Naive thymus-derived CD4-positive, alpha-beta T cell (primary cell): ENCODE results near the gene JAZF1. TPM values are rescaled to one million over a fixed set of nuclear protein-coding genes. Genes with fewer than 3 reads are reported as not detected.

Experiments
- ATAC-seq: fragments of 150-1000 bp; cut with Tn5 transposase; 2 replicates; pipeline ENCODE4 v1.10.0; 2021; ENCODE audit warnings: mild to moderate bottlenecking, moderate library complexity
- CTCF ChIA-PET: fragments of 350-600 bp; sonication (Branson Sonifier 250); formaldehyde crosslinking; loops from one replicate; lab custom pipeline; 2021; ENCODE audit warnings: antibody characterized with exemption; lab: Charles Lee
- POLR2A ChIA-PET: fragments of 350-600 bp; sonication (Branson Sonifier 250); formaldehyde crosslinking; loops from one replicate; lab custom pipeline; 2021; ENCODE audit warnings: antibody characterized with exemption, inconsistent platforms; lab: Charles Lee
- DNase-seq, 9 donors: peaks; one replicate each; pipeline versions ENCODE4 v3.0.0 to v3.0.0-alpha.2; 2020 to 2022; ENCODE audit warnings: mixed read lengths in 1 of 9
- H3K27ac ChIP-seq: one replicate; pipeline ENCODE4 v1.7.0; 2013; ENCODE audit warnings: mild to moderate bottlenecking, low read depth, low read length, moderate library complexity
- H3K27me3 ChIP-seq, 2 donors: one replicate each; pipeline ENCODE4 v1.7.0; 2013; ENCODE audit warnings: low read length in 2 of 2, mild to moderate bottlenecking in 2 of 2, moderate library complexity in 2 of 2; ENCODE audit not compliant: control insufficient read depth in 2 of 2, insufficient read depth in 2 of 2
- H3K36me3 ChIP-seq, 3 experiments: 1 replicate in 2 of 3; 2 replicates in 1 of 3; pipeline ENCODE4 v1.7.0; 2013; ENCODE audit warnings: low read length in 3 of 3, mild to moderate bottlenecking in 3 of 3, moderate library complexity in 1 of 3; ENCODE audit not compliant: insufficient read depth in 3 of 3, control insufficient read depth in 2 of 3
- H3K4me1 ChIP-seq, 2 donors: one replicate each; pipeline ENCODE4 v1.7.0; 2013; ENCODE audit warnings: low read length in 2 of 2, mild to moderate bottlenecking in 2 of 2, moderate library complexity in 1 of 2; ENCODE audit not compliant: control insufficient read depth in 2 of 2, insufficient read depth in 2 of 2
- H3K4me3 ChIP-seq: 2 replicates; pipeline ENCODE4 v1.7.0; 2013; ENCODE audit warnings: mild to moderate bottlenecking, low read length
- H3K9me3 ChIP-seq, 3 experiments: 1 replicate in 2 of 3; 2 replicates in 1 of 3; pipeline ENCODE4 v1.7.0; 2013; ENCODE audit warnings: low read length in 3 of 3; ENCODE audit not compliant: control insufficient read depth in 2 of 3
- H3K27ac Mint-ChIP-seq, 9 donors: one replicate each; pipeline ENCODE4 v1.8.0; 2020 to 2022; ENCODE audit warnings: mixed read lengths in 9 of 9, mild to moderate bottlenecking in 8 of 9, moderate library complexity in 5 of 9, inconsistent platforms in 2 of 9
- H3K27me3 Mint-ChIP-seq, 5 donors: one replicate each; pipeline ENCODE4 v1.8.0; 2021 to 2022; ENCODE audit warnings: mixed read lengths in 5 of 5, mild to moderate bottlenecking in 1 of 5
- H3K36me3 Mint-ChIP-seq, 5 donors: one replicate each; pipeline ENCODE4 v1.8.0; 2020 to 2022; ENCODE audit warnings: mixed read lengths in 5 of 5, mild to moderate bottlenecking in 3 of 5, inconsistent platforms in 1 of 5
- H3K4me1 Mint-ChIP-seq, 7 donors: one replicate each; pipeline ENCODE4 v1.8.0; 2020 to 2022; ENCODE audit warnings: mixed read lengths in 7 of 7, mild to moderate bottlenecking in 3 of 7, inconsistent platforms in 1 of 7
- H3K4me3 Mint-ChIP-seq, 10 donors: one replicate each; pipeline ENCODE4 v1.8.0; 2020 to 2022; ENCODE audit warnings: mild to moderate bottlenecking in 10 of 10, mixed read lengths in 10 of 10, moderate library complexity in 6 of 10, inconsistent platforms in 2 of 10
- H3K9me3 Mint-ChIP-seq, 11 donors: one replicate each; pipeline ENCODE4 v1.8.0; 2020 to 2022; ENCODE audit warnings: mixed read lengths in 11 of 11, mild to moderate bottlenecking in 4 of 11, inconsistent platforms in 1 of 11, moderate library complexity in 1 of 11
- intact Hi-C, 2 donors: fragments of 100-400 bp; cut with micrococcal nuclease; formaldehyde crosslinking; loops; one replicate each; pipeline ENCODE4 v1.15.1; 2023
- polyA plus RNA-seq, 2 donors: library from polyadenylated mRNA; unstranded; fragments of 300-500 nt; fragmentation: Illumina TruSeq; gene quantifications; one replicate each; pipeline ENCODE4 v1.2.3, GENCODE V29; 2021
- total RNA-seq, 6 experiments: library from RNA in 5 of 6; stranded (reverse) in 5 of 6; gene quantifications; 1 replicate in 5 of 6; 2 replicates in 1 of 6; pipeline ENCODE4 v1.2.3 and lab custom pipeline; 2021 to 2026

Gene JAZF1
- total and polyA plus RNA-seq, 7 experiments from 2014 or later = 2.0 to 33.1 (median 3.2) TPM

- no peak overlapping the region for H3K27ac Mint-ChIP-seq
- peaks cover 0 to 1% (median 0%) of the 10 kb centered on the region in 11 donors for H3K9me3 Mint-ChIP-seq
- Histone ChIP-seq H3K36me3 (no peaks in the 10 kb centered on the region), H3K27me3 (no peaks in the 10 kb centered on the region), H3K9me3 (no peaks in the 10 kb centered on the region), H3K27ac (no peak overlapping the region), H3K4me3 (no peak overlapping the region), H3K4me1 (no peaks in the 10 kb centered on the region)
- H3K4me1 Mint-ChIP-seq = peaks cover 0 to 37% (median 13%) of the 10 kb centered on the region in 7 donors
- peaks cover 0 to 1% (median 0%) of the 10 kb centered on the region in 5 donors for H3K27me3 Mint-ChIP-seq
- H3K36me3 Mint-ChIP-seq = peaks cover 0 to 16% (median 4%) of the 10 kb centered on the region in 5 donors
- CTCF ChIA-PET = interaction anchor here (0.9 kb wide), 1 partner anchor 17 kb away, joined by 3 read pairs; no protein-coding TSS in a partner anchor
- ATAC-seq = no peak
- intact Hi-C loops = no loop called here
- DNase-seq = no peak
- POLR2A ChIA-PET = no interaction called here
- H3K4me3 Mint-ChIP-seq = no peak overlapping the region
Measured at GRCh38 chr7:28003408-28003807, 177.2 kb downstream of the JAZF1 start.

DNA sequence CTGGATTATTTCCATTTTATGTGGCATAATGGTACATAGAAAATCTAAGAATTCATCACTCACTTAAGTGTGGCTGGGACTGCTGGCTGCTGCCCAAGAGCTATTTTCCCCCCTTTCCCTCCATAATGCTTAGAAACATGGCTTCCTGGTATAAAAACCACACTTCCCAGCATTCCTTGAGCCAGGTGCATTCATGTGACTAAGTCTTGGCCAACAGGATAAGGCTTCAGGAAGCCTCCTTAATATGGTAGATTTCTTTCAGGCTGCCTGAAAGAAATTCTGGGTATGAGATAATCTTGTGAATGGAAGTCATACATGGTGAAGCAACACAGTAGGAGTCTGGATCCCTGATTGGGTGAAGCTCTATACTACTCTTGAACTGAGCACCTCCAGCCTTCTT lies 178.0 kb downstream of the JAZF1 start:
- DNase-seq (no peak), ATAC-seq (no peak)
- peaks cover 0 to 16% (median 4%) of the 10 kb centered on the region in 5 donors for H3K36me3 Mint-ChIP-seq
- peaks cover 0 to 1% (median 0%) of the 10 kb centered on the region in 11 donors for H3K9me3 Mint-ChIP-seq
- peaks cover 0 to 35% (median 15%) of the 10 kb centered on the region in 7 donors for H3K4me1 Mint-ChIP-seq
- H3K9me3 ChIP-seq = no peaks in the 10 kb centered on the region
- H3K27me3 Mint-ChIP-seq = peaks cover 0 to 1% (median 0%) of the 10 kb centered on the region in 5 donors
- no peak overlapping the region for H3K27ac ChIP-seq
- no peaks in the 10 kb centered on the region for H3K27me3 ChIP-seq
- no peak overlapping the region for H3K27ac Mint-ChIP-seq
- H3K4me1 ChIP-seq = no peaks in the 10 kb centered on the region
- H3K4me3 Mint-ChIP-seq = no peak overlapping the region
- CTCF ChIA-PET = no interaction called here
- H3K36me3 ChIP-seq = no peaks in the 10 kb centered on the region
- H3K4me3 ChIP-seq = no peak overlapping the region
- POLR2A ChIA-PET = no interaction called here
- intact Hi-C loops = no loop called here

- CTCF ChIA-PET = no interaction called here
Measured at GRCh38 chr7:28001896-28002295, 178.7 kb downstream of the JAZF1 start.

DNA sequence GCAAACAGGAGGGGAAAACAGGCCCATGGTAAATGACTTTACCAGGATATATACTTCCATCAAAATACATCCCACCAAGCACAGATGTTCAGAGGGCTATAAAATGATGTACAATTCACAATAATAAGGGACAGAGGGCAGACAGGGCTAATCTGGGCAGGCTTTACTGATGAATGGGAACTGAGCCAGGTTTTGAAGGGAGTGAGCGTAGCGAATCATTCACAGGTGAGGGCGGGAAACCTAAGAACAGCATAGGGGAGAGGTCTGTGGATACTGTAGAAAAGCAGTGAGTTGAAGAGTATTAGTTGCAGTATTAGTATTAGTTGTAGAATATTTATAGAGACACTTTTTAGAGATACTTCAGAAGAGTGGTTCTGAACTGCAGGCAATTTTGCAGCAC lies 180.8 kb downstream of the JAZF1 start:
- Mint-ChIP-seq H3K4me1 (peaks cover 0 to 38% (median 5%) of the 10 kb centered on the region in 7 donors), H3K27ac (peak overlapping the region in 1 of 9 donors; percentile 33), H3K9me3 (peaks cover 0 to 1% (median 0%) of the 10 kb centered on the region in 11 donors), H3K36me3 (peaks cover 0 to 24% (median 4%) of the 10 kb centered on the region in 5 donors), H3K4me3 (no peak overlapping the region), H3K27me3 (peaks cover 0 to 4% (median 0%) of the 10 kb centered on the region in 5 donors)
- ATAC-seq = no peak
- Histone ChIP-seq H3K27me3 (no peaks in the 10 kb centered on the region), H3K27ac (no peak overlapping the region), H3K4me1 (no peaks in the 10 kb centered on the region), H3K36me3 (no peaks in the 10 kb centered on the region), H3K4me3 (no peak overlapping the region), H3K9me3 (no peaks in the 10 kb centered on the region)
- no peak for DNase-seq
- intact Hi-C loops = no loop called here
- ChIA-PET POLR2A (no interaction called here), CTCF (no interaction called here)

More at GRCh38 chr7:28001896-28002295, 178.7 kb downstream of the JAZF1 start:
- H3K9me3 ChIP-seq = no peaks in the 10 kb centered on the region
- Mint-ChIP-seq H3K27me3 (peaks cover 0 to 4% (median 0%) of the 10 kb centered on the region in 5 donors), H3K36me3 (peaks cover 0 to 18% (median 4%) of the 10 kb centered on the region in 5 donors), H3K9me3 (peaks cover 0 to 1% (median 0%) of the 10 kb centered on the region in 11 donors), H3K4me1 (peaks cover 0 to 34% (median 15%) of the 10 kb centered on the region in 7 donors), H3K27ac (no peak overlapping the region), H3K4me3 (no peak overlapping the region)
- no peaks in the 10 kb centered on the region for H3K36me3 ChIP-seq
- POLR2A ChIA-PET = no interaction called here
- H3K4me1 ChIP-seq = no peaks in the 10 kb centered on the region
- no peak overlapping the region for H3K27ac ChIP-seq
- no peak for ATAC-seq
- no peak for DNase-seq
- H3K4me3 ChIP-seq = no peak overlapping the region
- intact Hi-C loops = no loop called here
- no peaks in the 10 kb centered on the region for H3K27me3 ChIP-seq

GRCh38 chr7:27998382-27998781 lies 182.2 kb downstream of the JAZF1 start:
- Histone ChIP-seq H3K4me1 (no peaks in the 10 kb centered on the region), H3K27ac (no peak overlapping the region), H3K4me3 (no peak overlapping the region), H3K9me3 (no peaks in the 10 kb centered on the region), H3K36me3 (no peaks in the 10 kb centered on the region), H3K27me3 (no peaks in the 10 kb centered on the region)
- CTCF ChIA-PET = no interaction called here
- DNase-seq (no peak), ATAC-seq (no peak)
- Mint-ChIP-seq H3K27me3 (peaks cover 0 to 4% (median 0%) of the 10 kb centered on the region in 5 donors), H3K9me3 (peaks cover 0 to 1% (median 0%) of the 10 kb centered on the region in 11 donors), H3K4me3 (no peak overlapping the region), H3K27ac (no peak overlapping the region), H3K4me1 (peaks cover 0 to 45% (median 8%) of the 10 kb centered on the region in 7 donors), H3K36me3 (peaks cover 0 to 21% (median 4%) of the 10 kb centered on the region in 5 donors)
- intact Hi-C loops = no loop called here
- POLR2A ChIA-PET = no interaction called here

DNA sequence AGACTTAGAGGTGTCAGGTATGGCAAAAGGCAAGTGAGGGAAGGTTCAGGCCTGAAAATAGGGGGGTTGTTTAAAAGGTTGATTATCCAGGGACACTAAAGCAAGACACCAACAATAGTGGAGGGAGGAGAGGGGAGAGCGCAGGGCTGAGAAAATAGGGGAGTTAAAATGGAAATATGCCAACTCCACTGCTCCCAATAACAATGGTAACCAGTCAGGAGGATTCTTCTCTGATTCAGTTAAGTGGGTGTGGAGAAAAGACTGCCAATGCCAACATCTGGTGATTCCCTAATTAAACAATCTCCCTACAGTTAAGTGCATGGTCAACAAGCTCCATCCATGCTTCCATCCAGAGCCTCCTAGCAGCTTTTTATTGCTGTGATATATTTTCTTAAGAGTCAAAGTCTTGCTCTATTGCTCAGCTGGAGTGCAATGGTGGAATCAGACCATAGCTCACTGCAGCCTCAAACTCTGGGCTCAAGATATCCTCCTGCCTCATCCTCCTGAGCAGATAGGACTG lies 183.3 kb downstream of the JAZF1 start:
- H3K27me3 Mint-ChIP-seq = peaks cover 0 to 4% (median 0%) of the 10 kb centered on the region in 5 donors
- Histone ChIP-seq H3K36me3 (no peaks in the 10 kb centered on the region), H3K9me3 (no peaks in the 10 kb centered on the region), H3K4me1 (no peaks in the 10 kb centered on the region), H3K4me3 (no peak overlapping the region), H3K27me3 (no peaks in the 10 kb centered on the region), H3K27ac (no peak overlapping the region)
- H3K27ac Mint-ChIP-seq = peak overlapping the region in 1 of 9 donors; percentile 60
- no peak overlapping the region for H3K4me3 Mint-ChIP-seq
- no peak for DNase-seq
- H3K9me3 Mint-ChIP-seq = peaks cover 0 to 1% (median 0%) of the 10 kb centered on the region in 11 donors
- H3K4me1 Mint-ChIP-seq = peaks cover 0 to 53% (median 13%) of the 10 kb centered on the region in 7 donors
- H3K36me3 Mint-ChIP-seq = peaks cover 0 to 21% (median 4%) of the 10 kb centered on the region in 5 donors
- intact Hi-C loops = no loop called here
- ChIA-PET CTCF (no interaction called here), POLR2A (no interaction called here)
- ATAC-seq = no peak

GRCh38 chr7:27996141-27996540 lies 184.5 kb downstream of the JAZF1 start:
- POLR2A ChIA-PET = no interaction called here
- H3K27me3 Mint-ChIP-seq = peaks cover 0 to 3% (median 0%) of the 10 kb centered on the region in 5 donors
- Histone ChIP-seq H3K36me3 (no peaks in the 10 kb centered on the region), H3K4me3 (no peak overlapping the region), H3K27me3 (no peaks in the 10 kb centered on the region), H3K27ac (no peak overlapping the region), H3K4me1 (no peaks in the 10 kb centered on the region), H3K9me3 (no peaks in the 10 kb centered on the region)
- intact Hi-C loops = no loop called here
- ATAC-seq (no peak), DNase-seq (no peak)
- H3K36me3 Mint-ChIP-seq = peaks cover 0 to 20% (median 1%) of the 10 kb centered on the region in 5 donors
- CTCF ChIA-PET = no interaction called here
- H3K9me3 Mint-ChIP-seq = peaks cover 0 to under 1% (median 0%) of the 10 kb centered on the region in 11 donors
- H3K27ac Mint-ChIP-seq = no peak overlapping the region
- H3K4me3 Mint-ChIP-seq = no peak overlapping the region
- H3K4me1 Mint-ChIP-seq = peaks cover 0 to 51% (median 22%) of the 10 kb centered on the region in 7 donors
